ENCODE results near the gene LIN7C.

Gene LIN7C

GRCh38 chr11:27456795-27457329 is 49.7 kb downstream of the LIN7C start:
- H3K4me3 ChIP-seq (ENCODE audit: insufficient read depth in 1 of 2, low read depth in 1 of 2, low read length in 2 of 2): peak overlapping the region in 1 of 2 experiments; percentile 14
- peak overlapping the region; percentile 87 for H3K27ac ChIP-seq (ENCODE audit: low read length, poor library complexity, severe bottlenecking)
- no peak overlapping the region for H2AK5ac ChIP-seq (ENCODE audit: low read length, severe bottlenecking)
- H3K79me1 ChIP-seq (replicated peaks; ENCODE audit: low read length, poor library complexity, severe bottlenecking): no peaks in the 10 kb centered on the region
- no peak for DNase-seq
- no peak overlapping the region for H3K4ac ChIP-seq (ENCODE audit: low read depth in 1 of 2, low read length in 2 of 2)
- H3K18ac ChIP-seq (ENCODE audit: low read depth in 1 of 2, low read length in 2 of 2): no peak overlapping the region
- peaks cover 18% of the 10 kb centered on the region for H3K4me1 ChIP-seq (ENCODE audit: control insufficient read depth, insufficient read depth, low read depth, low read length)
- H2BK120ac ChIP-seq (ENCODE audit: low read depth, low read length): no peak overlapping the region
- no peak overlapping the region for H2BK5ac ChIP-seq (ENCODE audit: low read depth, low read length, poor library complexity, severe bottlenecking)
- H3K36me3 ChIP-seq (ENCODE audit: control insufficient read depth in 1 of 2, insufficient read depth in 2 of 2, low read depth in 1 of 2, low read length in 2 of 2): no peaks in the 10 kb centered on the region
- no peak overlapping the region for H3K14ac ChIP-seq (ENCODE audit: low read length in 2 of 2)
- no peaks in the 10 kb centered on the region for H3K27me3 ChIP-seq (ENCODE audit: control insufficient read depth in 1 of 2, insufficient read depth in 1 of 2, low read length in 2 of 2)
- H2BK15ac ChIP-seq (ENCODE audit: low read depth, poor library complexity, severe bottlenecking): no peak overlapping the region
- H3K4me2 ChIP-seq (ENCODE audit: low read length, poor library complexity, severe bottlenecking): no peak overlapping the region
- H3K9me3 ChIP-seq (ENCODE audit: control insufficient read depth, low read length): no peaks in the 10 kb centered on the region
- H2AFZ ChIP-seq (ENCODE audit: low read depth, low read length): no peak overlapping the region
- H4K91ac ChIP-seq (ENCODE audit: low read length): no peak overlapping the region
- H2BK12ac ChIP-seq (ENCODE audit: low read length in 2 of 2): no peak overlapping the region
- no peak overlapping the region for H4K8ac ChIP-seq (ENCODE audit: low read length)
- peak overlapping the region; percentile 32 for H3K9ac ChIP-seq (ENCODE audit: low read length)
- H3K23ac ChIP-seq (ENCODE audit: low read length in 2 of 2): no peak overlapping the region

GRCh38 chr11:27456140-27456794 is 50.3 kb downstream of the LIN7C start:
- Histone ChIP-seq H3K14ac (ENCODE audit: low read length in 2 of 2) (no peak overlapping the region), H3K9ac (ENCODE audit: low read length) (peak overlapping the region; percentile 32), H3K27ac (ENCODE audit: low read length, poor library complexity, severe bottlenecking) (peak overlapping the region; percentile 87), H3K27me3 (ENCODE audit: control insufficient read depth in 1 of 2, insufficient read depth in 1 of 2, low read length in 2 of 2) (no peaks in the 10 kb centered on the region), H2BK120ac (ENCODE audit: low read depth, low read length) (no peak overlapping the region), H2BK5ac (ENCODE audit: low read depth, low read length, poor library complexity, severe bottlenecking) (no peak overlapping the region), H3K9me3 (ENCODE audit: control insufficient read depth, low read length) (no peaks in the 10 kb centered on the region), H3K4me2 (ENCODE audit: low read length, poor library complexity, severe bottlenecking) (peak overlapping the region; percentile 42), H3K36me3 (ENCODE audit: control insufficient read depth in 1 of 2, insufficient read depth in 2 of 2, low read depth in 1 of 2, low read length in 2 of 2) (no peaks in the 10 kb centered on the region), H3K79me1 (replicated peaks; ENCODE audit: low read length, poor library complexity, severe bottlenecking) (no peaks in the 10 kb centered on the region), H2BK15ac (ENCODE audit: low read depth, poor library complexity, severe bottlenecking) (no peak overlapping the region), H3K4me1 (ENCODE audit: control insufficient read depth, insufficient read depth, low read depth, low read length) (peaks cover 14% of the 10 kb centered on the region), H3K18ac (ENCODE audit: low read depth in 1 of 2, low read length in 2 of 2) (no peak overlapping the region), H3K4me3 (ENCODE audit: insufficient read depth in 1 of 2, low read depth in 1 of 2, low read length in 2 of 2) (peak overlapping the region in 1 of 2 experiments; percentile 14), H2BK12ac (ENCODE audit: low read length in 2 of 2) (no peak overlapping the region), H3K4ac (ENCODE audit: low read depth in 1 of 2, low read length in 2 of 2) (no peak overlapping the region), H3K23ac (ENCODE audit: low read length in 2 of 2) (no peak overlapping the region), H4K91ac (ENCODE audit: low read length) (no peak overlapping the region), H2AK5ac (ENCODE audit: low read length, severe bottlenecking) (no peak overlapping the region), H2AFZ (ENCODE audit: low read depth, low read length) (no peak overlapping the region), H4K8ac (ENCODE audit: low read length) (no peak overlapping the region)
- no CpG with 5 or more reads among the region's 2 CpGs for WGBS
- no peak for DNase-seq

GRCh38 chr11:27455667-27456066 is 50.9 kb downstream of the LIN7C start:
- DNase-seq: no peak
- 94% methylated on average over 4 of the region's 4 CpGs for WGBS

GRCh38 chr11:27453701-27454100 is 52.9 kb downstream of the LIN7C start:
- no peak overlapping the region for H3K4me2 ChIP-seq (ENCODE audit: low read length, poor library complexity, severe bottlenecking)
- H3K79me1 ChIP-seq (replicated peaks; ENCODE audit: low read length, poor library complexity, severe bottlenecking): no peaks in the 10 kb centered on the region
- H3K4ac ChIP-seq (ENCODE audit: low read depth in 1 of 2, low read length in 2 of 2): no peak overlapping the region
- H3K4me1 ChIP-seq (ENCODE audit: control insufficient read depth, insufficient read depth, low read depth, low read length): peaks cover 9% of the 10 kb centered on the region
- no peaks in the 10 kb centered on the region for H3K9me3 ChIP-seq (ENCODE audit: control insufficient read depth, low read length)
- no peak for DNase-seq
- no peak overlapping the region for H4K91ac ChIP-seq (ENCODE audit: low read length)
- no peak overlapping the region for H2BK120ac ChIP-seq (ENCODE audit: low read depth, low read length)
- H2BK15ac ChIP-seq (ENCODE audit: low read depth, poor library complexity, severe bottlenecking): no peak overlapping the region
- no peak overlapping the region for H3K23ac ChIP-seq (ENCODE audit: low read length in 2 of 2)
- no peak overlapping the region for H2AK5ac ChIP-seq (ENCODE audit: low read length, severe bottlenecking)
- H2BK5ac ChIP-seq (ENCODE audit: low read depth, low read length, poor library complexity, severe bottlenecking): no peak overlapping the region
- H3K9ac ChIP-seq (ENCODE audit: low read length): no peak overlapping the region
- no peak overlapping the region for H2BK12ac ChIP-seq (ENCODE audit: low read length in 2 of 2)
- H2AFZ ChIP-seq (ENCODE audit: low read depth, low read length): no peak overlapping the region
- no peak overlapping the region for H4K8ac ChIP-seq (ENCODE audit: low read length)
- no peak overlapping the region for H3K4me3 ChIP-seq (ENCODE audit: insufficient read depth in 1 of 2, low read depth in 1 of 2, low read length in 2 of 2)
- no peak overlapping the region for H3K27ac ChIP-seq (ENCODE audit: low read length, poor library complexity, severe bottlenecking)
- H3K18ac ChIP-seq (ENCODE audit: low read depth in 1 of 2, low read length in 2 of 2): no peak overlapping the region
- H3K27me3 ChIP-seq (ENCODE audit: control insufficient read depth in 1 of 2, insufficient read depth in 1 of 2, low read length in 2 of 2): no peaks in the 10 kb centered on the region
- no peak overlapping the region for H3K14ac ChIP-seq (ENCODE audit: low read length in 2 of 2)
- WGBS: 89% methylated on average over 1 of the region's 1 CpG
- H3K36me3 ChIP-seq (ENCODE audit: control insufficient read depth in 1 of 2, insufficient read depth in 2 of 2, low read depth in 1 of 2, low read length in 2 of 2): no peaks in the 10 kb centered on the region

More at GRCh38 chr11:27455667-27456066, 50.9 kb downstream of the LIN7C start:
- H3K9me3 ChIP-seq (ENCODE audit: control insufficient read depth, low read length): no peaks in the 10 kb centered on the region
- H3K18ac ChIP-seq (ENCODE audit: low read depth in 1 of 2, low read length in 2 of 2): no peak overlapping the region
- no peak overlapping the region for H4K91ac ChIP-seq (ENCODE audit: low read length)
- H3K9ac ChIP-seq (ENCODE audit: low read length): no peak overlapping the region
- H2AFZ ChIP-seq (ENCODE audit: low read depth, low read length): no peak overlapping the region
- H3K27me3 ChIP-seq (ENCODE audit: control insufficient read depth in 1 of 2, insufficient read depth in 1 of 2, low read length in 2 of 2): no peaks in the 10 kb centered on the region
- no peak overlapping the region for H4K8ac ChIP-seq (ENCODE audit: low read length)
- no peak overlapping the region for H2BK5ac ChIP-seq (ENCODE audit: low read depth, low read length, poor library complexity, severe bottlenecking)
- peaks cover 14% of the 10 kb centered on the region for H3K4me1 ChIP-seq (ENCODE audit: control insufficient read depth, insufficient read depth, low read depth, low read length)
- H2BK120ac ChIP-seq (ENCODE audit: low read depth, low read length): no peak overlapping the region
- no peak overlapping the region for H2BK12ac ChIP-seq (ENCODE audit: low read length in 2 of 2)
- H3K14ac ChIP-seq (ENCODE audit: low read length in 2 of 2): no peak overlapping the region
- H3K4me3 ChIP-seq (ENCODE audit: insufficient read depth in 1 of 2, low read depth in 1 of 2, low read length in 2 of 2): no peak overlapping the region
- H3K27ac ChIP-seq (ENCODE audit: low read length, poor library complexity, severe bottlenecking): peak overlapping the region; percentile 87
- H3K4ac ChIP-seq (ENCODE audit: low read depth in 1 of 2, low read length in 2 of 2): no peak overlapping the region
- H3K23ac ChIP-seq (ENCODE audit: low read length in 2 of 2): no peak overlapping the region
- H3K36me3 ChIP-seq (ENCODE audit: control insufficient read depth in 1 of 2, insufficient read depth in 2 of 2, low read depth in 1 of 2, low read length in 2 of 2): no peaks in the 10 kb centered on the region
- no peaks in the 10 kb centered on the region for H3K79me1 ChIP-seq (replicated peaks; ENCODE audit: low read length, poor library complexity, severe bottlenecking)
- H3K4me2 ChIP-seq (ENCODE audit: low read length, poor library complexity, severe bottlenecking): peak overlapping the region; percentile 42
- no peak overlapping the region for H2BK15ac ChIP-seq (ENCODE audit: low read depth, poor library complexity, severe bottlenecking)
- no peak overlapping the region for H2AK5ac ChIP-seq (ENCODE audit: low read length, severe bottlenecking)
